ENCODE data around the gene ZNF789.
A peak's percentile ranks its signal among the peaks of the same experiment; 100 is the strongest.
"Not testable (repeated sequence)": the region's sequence is repeated elsewhere in the genome, so short reads cannot be mapped to it uniquely, and the experiment has no call there.

Gene ZNF789

DNA sequence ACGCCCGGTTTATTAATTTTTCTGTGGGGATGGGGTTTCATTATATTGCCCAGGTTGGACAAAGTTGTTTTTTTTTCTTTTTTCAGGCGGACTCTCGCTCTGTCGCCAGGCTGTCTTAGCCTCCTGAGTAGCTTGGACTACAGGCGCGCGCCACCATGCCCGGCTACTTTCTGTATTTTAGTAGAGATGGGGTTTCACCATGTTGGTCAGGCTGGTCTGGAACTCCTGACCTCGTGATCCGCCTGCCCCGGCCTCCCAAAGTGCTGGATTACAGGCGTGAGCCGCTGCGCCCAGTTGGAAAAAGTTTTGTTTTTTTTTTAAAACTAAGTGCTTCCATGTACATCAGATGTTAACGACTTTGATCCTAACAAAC is 27.9 kb downstream of the ZNF789 start:
- no peaks in the 10 kb centered on the region for H3K27me3 Mint-ChIP-seq
- no peak for DNase-seq
- H3K4me1 Mint-ChIP-seq (ENCODE audit: low read depth in 2 of 2) = peaks cover 11 to 20% of the 10 kb centered on the region in 2 donors
- H3K36me3 Mint-ChIP-seq (ENCODE audit: insufficient read depth) = peaks cover 52% of the 10 kb centered on the region
- peak overlapping the region; percentile 93 for H3K4me3 Mint-ChIP-seq
- ATAC-seq (replicated peaks) = no peak
- peak overlapping the region; percentile 95 to 96 for H3K27ac Mint-ChIP-seq
- H3K9me3 Mint-ChIP-seq = no peaks in the 10 kb centered on the region

DNA sequence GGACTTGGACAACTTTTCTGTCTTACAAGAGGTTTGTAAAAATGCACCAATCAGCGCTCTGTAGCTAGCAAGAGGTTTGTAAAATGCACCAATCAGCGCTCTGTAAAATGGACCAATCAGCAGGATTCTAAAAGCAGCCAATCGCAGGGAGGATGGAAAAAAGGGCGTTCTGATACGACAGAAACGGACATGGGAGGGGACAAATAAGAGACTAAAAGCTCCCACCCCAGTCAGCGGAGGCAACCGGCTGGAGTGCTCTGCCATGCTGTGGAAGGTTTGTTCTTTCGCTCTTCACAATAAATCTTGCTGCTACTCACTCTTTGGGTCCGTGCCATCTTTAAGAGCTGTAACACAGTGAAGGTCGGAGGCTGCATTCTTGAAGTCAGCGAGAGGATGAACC is 28.5 kb downstream of the ZNF789 start:
- DNase-seq; H3K27ac Mint-ChIP-seq; H3K9me3 Mint-ChIP-seq; H3K27me3 Mint-ChIP-seq; ATAC-seq (replicated peaks): not testable (repeated sequence)
- Mint-ChIP-seq H3K36me3 (ENCODE audit: insufficient read depth) (peaks cover 46% of the 10 kb centered on the region), H3K4me1 (ENCODE audit: low read depth in 2 of 2) (peaks cover 18 to 23% of the 10 kb centered on the region in 2 donors), H3K4me3 (peak overlapping the region; percentile 93)

DNA sequence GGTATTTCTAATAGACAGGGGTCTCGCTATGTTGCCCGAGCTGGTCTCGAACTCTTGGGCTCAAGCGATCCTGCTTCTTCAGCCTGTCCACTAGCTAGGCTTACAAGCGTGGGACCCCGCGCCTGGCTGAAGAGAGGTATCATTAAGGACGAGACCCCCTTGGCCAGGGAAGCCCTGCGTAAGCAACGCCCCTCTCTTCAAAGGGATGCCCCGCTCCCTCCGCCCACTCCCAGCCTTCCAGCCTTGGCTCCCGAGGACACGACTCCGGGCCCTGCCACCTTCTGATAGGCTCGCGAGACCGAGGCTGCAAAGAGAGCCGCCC is 31.6 kb downstream of the ZNF789 start:
- H3K36me3 Mint-ChIP-seq (ENCODE audit: insufficient read depth) = peaks cover 26% of the 10 kb centered on the region
- ATAC-seq (replicated peaks) (no peak), DNase-seq (no peak)
- H3K27ac Mint-ChIP-seq = peak overlapping the region; percentile 95
- no peaks in the 10 kb centered on the region for H3K27me3 Mint-ChIP-seq
- no peaks in the 10 kb centered on the region for H3K9me3 Mint-ChIP-seq
- H3K4me3 Mint-ChIP-seq = peak overlapping the region; percentile 87 to 98
- H3K4me1 Mint-ChIP-seq (ENCODE audit: low read depth in 2 of 2) = peaks cover 13 to 15% of the 10 kb centered on the region in 2 donors

DNA sequence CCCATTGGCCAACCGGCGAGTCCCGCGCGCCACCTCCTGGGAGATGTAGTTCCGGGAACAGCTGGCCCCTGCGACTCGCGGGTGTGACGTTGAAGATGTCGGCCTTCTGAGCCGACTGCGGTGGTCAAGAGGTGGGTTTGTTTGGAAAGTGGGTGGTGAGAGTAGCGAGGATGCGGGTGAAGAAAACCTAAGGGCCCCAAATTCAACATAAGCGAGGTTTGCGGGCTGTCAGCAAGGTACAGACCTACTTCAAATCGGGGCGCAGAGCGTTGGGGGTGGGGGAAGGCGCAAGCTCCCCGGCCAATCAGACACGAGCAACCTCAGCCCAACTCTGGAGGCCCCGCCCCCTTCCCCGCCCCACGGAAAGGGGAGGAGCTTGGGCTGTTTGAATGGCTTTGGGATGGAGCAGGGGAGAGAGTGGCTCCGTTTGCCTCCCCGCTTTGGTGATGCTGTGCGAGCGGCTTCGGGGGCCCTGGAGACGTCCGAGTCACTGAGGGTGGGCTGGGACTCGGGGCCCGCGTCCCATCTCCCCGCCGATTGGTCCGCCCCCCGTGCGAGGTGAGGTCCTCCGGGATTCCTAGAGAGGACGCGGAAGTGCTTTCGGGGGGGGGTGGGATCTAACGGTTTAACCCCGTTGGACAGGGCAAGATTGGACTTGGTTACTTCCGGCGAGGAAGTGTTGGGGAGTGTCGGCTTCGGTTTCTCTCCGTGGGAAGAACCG is 32.1 kb downstream of the ZNF789 start, which contains the start of gene ZKSCAN5:
TSS of gene ZKSCAN5 (plus strand) at position 60 of the 721 bp plus-strand sequence. CDS start 1,383 bp downstream, outside the sequence.
- Mint-ChIP-seq H3K4me3 (peak within 1 kb of the TSS; percentile 87 to 98), H3K27me3 (no peaks in the 10 kb centered on the region), H3K27ac (peak within 1 kb of the TSS; percentile 95), H3K36me3 (ENCODE audit: insufficient read depth) (peaks cover 23% of the 10 kb centered on the region), H3K4me1 (ENCODE audit: low read depth in 2 of 2) (peaks cover 13 to 15% of the 10 kb centered on the region in 2 donors), H3K9me3 (no peaks in the 10 kb centered on the region)
- ATAC-seq (replicated peaks) (peak; percentile 81), DNase-seq (peak; percentile 94 to 97 (median 94))

DNA sequence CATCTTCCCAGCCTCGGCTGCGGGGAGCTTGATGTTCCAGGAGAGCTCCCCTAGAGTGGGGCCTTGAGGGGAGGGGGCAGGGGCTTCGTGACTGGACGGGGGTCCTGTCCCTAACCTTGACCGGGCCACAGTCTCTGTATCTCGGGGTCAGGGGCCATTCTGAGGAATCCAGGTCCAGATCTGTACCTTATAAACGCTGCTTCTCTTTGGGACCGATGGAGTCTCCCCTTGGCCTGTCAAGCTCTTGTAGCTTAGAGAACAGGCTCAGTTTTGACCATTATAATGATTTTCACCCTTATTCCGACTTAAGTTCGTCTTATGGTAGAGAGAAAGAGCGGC is 32.6 kb downstream of the ZNF789 start:
- peaks cover 13 to 15% of the 10 kb centered on the region in 2 donors for H3K4me1 Mint-ChIP-seq (ENCODE audit: low read depth in 2 of 2)
- H3K27me3 Mint-ChIP-seq = no peaks in the 10 kb centered on the region
- peak overlapping the region; percentile 87 to 98 for H3K4me3 Mint-ChIP-seq
- ATAC-seq (replicated peaks) = no peak
- no peaks in the 10 kb centered on the region for H3K9me3 Mint-ChIP-seq
- H3K36me3 Mint-ChIP-seq (ENCODE audit: insufficient read depth) = peaks cover 23% of the 10 kb centered on the region
- peak overlapping the region; percentile 95 for H3K27ac Mint-ChIP-seq
- no peak for DNase-seq

DNA sequence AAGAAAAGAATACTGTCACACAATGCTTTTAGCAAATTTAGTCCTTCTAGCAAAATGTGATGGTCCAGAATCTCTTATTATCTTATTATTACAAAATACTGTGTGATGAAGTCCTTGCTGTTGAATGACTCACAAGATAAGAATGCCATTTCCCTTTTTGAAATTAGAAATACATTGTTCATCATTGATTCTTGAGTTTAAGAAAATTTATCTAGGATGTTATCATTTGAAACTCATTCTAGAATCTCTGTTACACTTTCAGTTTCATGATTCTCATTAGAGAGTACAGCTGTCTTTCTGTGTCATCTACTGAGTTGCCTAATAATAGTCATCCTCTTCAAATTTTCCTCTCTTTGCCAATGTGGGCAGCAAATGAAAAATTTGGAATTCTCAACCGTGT is 41.4 kb downstream of the ZNF789 start:
- Mint-ChIP-seq H3K4me3 (no peak overlapping the region), H3K4me1 (ENCODE audit: low read depth in 2 of 2) (peaks cover 4 to 7% of the 10 kb centered on the region in 2 donors), H3K27me3 (no peaks in the 10 kb centered on the region), H3K9me3 (no peaks in the 10 kb centered on the region), H3K27ac (no peak overlapping the region), H3K36me3 (ENCODE audit: insufficient read depth) (peaks cover 54% of the 10 kb centered on the region)
- no peak for ATAC-seq (replicated peaks)
- no peak for DNase-seq

DNA sequence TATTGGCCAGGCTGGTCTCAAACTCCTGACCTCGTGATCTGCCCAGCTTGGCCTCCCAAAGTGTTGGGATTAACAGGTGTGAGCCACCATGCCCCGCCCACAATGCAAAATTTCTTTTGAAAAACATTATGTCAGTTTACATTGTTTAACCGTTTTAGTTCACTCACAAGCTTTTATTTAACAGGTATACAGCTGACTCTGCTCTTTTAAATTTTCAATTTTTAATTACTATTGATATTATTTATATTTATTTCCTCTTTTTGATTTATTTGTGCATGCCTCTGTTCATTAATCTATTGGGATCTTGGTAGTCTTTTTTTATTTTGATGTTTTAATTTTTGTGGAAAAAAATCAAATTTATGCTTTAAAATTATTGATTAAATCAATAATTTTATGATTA is 48.7 kb downstream of the ZNF789 start:
- Mint-ChIP-seq H3K36me3 (ENCODE audit: insufficient read depth) (peaks cover 24% of the 10 kb centered on the region), H3K27me3 (no peaks in the 10 kb centered on the region), H3K4me3 (no peak overlapping the region), H3K27ac (no peak overlapping the region), H3K4me1 (ENCODE audit: low read depth in 2 of 2) (peaks cover 0 to 2% of the 10 kb centered on the region in 2 donors), H3K9me3 (no peaks in the 10 kb centered on the region)
- DNase-seq (no peak), ATAC-seq (replicated peaks) (no peak)

DNA sequence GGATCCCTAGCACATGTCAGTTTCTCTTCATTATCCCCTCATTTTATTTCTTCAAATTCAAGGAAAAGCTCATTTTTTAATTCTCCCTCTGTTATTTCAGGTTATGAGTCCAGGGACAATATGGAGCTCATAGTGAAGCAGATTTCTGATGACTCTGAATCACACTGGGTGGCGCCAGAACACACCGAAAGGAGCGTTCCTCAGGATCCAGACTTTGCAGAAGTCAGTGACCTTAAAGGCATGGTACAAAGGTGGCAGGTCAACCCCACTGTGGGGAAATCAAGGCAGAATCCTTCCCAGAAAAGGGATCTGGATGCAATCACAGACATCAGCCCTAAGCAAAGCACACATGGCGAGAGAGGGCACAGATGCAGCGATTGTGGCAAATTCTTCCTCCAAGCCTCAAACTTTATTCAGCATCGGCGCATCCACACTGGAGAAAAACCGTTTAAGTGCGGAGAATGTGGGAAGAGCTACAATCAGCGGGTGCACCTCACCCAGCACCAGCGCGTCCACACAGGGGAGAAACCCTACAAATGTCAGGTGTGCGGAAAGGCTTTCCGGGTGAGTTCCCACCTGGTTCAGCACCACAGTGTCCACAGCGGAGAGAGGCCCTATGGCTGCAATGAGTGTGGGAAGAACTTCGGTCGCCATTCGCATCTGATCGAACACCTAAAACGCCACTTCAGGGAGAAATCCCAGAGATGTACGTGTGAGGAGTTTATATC is 53.2 kb downstream of the ZNF789 start:
- ATAC-seq (replicated peaks) (no peak), DNase-seq (no peak)
- Mint-ChIP-seq H3K27me3 (no peaks in the 10 kb centered on the region), H3K4me1 (ENCODE audit: low read depth in 2 of 2) (peaks cover 0 to 2% of the 10 kb centered on the region in 2 donors), H3K4me3 (no peak overlapping the region), H3K36me3 (ENCODE audit: insufficient read depth) (peaks cover 21% of the 10 kb centered on the region), H3K9me3 (no peaks in the 10 kb centered on the region), H3K27ac (peak overlapping the region in 1 of 2 donors; percentile 14)

DNA sequence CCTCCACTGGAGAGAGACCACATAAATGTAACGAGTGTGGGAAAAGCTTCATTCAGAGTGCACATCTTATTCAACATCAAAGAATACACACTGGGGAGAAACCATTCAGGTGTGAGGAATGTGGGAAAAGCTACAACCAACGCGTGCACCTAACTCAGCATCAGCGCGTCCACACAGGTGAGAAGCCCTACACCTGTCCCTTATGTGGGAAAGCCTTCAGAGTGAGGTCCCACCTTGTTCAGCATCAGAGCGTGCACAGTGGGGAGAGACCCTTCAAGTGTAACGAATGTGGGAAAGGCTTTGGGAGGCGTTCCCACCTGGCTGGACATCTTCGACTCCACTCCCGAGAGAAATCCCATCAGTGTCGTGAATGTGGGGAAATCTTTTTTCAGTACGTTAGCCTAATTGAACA is 58.7 kb downstream of the ZNF789 start:
- Mint-ChIP-seq H3K27ac (no peak overlapping the region), H3K4me1 (ENCODE audit: low read depth in 2 of 2) (no peaks in the 10 kb centered on the region), H3K36me3 (ENCODE audit: insufficient read depth) (peaks cover 20% of the 10 kb centered on the region), H3K27me3 (no peaks in the 10 kb centered on the region), H3K9me3 (peaks cover 2 to 6% of the 10 kb centered on the region in 2 donors), H3K4me3 (no peak overlapping the region)
- DNase-seq (no peak), ATAC-seq (replicated peaks) (no peak)

DNA sequence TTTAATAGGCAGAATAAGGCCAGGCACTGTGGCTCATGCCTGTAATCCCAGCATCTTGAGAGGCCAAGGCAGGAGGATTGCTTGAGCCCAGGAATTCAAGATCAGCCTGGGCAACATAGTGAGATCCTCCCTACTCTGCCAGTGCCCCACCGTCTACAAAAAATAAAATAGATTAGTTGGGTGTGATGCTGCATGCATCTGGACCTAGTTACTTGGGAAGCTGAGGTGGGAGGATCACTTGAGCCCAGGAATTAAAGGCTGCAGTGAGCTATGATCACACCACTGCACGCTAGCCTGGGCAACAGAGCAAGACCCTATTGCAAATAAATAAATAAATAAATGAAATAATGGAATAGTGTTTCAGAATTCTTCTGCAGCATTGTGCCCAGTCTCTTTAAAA is 63.0 kb downstream of the ZNF789 start:
- no peak overlapping the region for H3K27ac Mint-ChIP-seq
- DNase-seq (no peak), ATAC-seq (replicated peaks) (no peak)
- H3K27me3 Mint-ChIP-seq = no peaks in the 10 kb centered on the region
- no peaks in the 10 kb centered on the region for H3K4me1 Mint-ChIP-seq (ENCODE audit: low read depth in 2 of 2)
- no peak overlapping the region for H3K4me3 Mint-ChIP-seq
- H3K36me3 Mint-ChIP-seq (ENCODE audit: insufficient read depth) = peaks cover 12% of the 10 kb centered on the region
- peaks cover 5 to 14% of the 10 kb centered on the region in 2 donors for H3K9me3 Mint-ChIP-seq

All from effector memory CD8-positive, alpha-beta T cell (primary cell).